VCaP (cell line): Measurements from ENCODE around the gene SSX2.
"Not testable (repeated sequence)": the region's sequence is repeated elsewhere in the genome, so short reads cannot be mapped to it uniquely, and the experiment has no call there.

ENCODE experiments used
- H3K27ac ChIP-seq: fragments of 450-650 bp; 2 replicates; pipeline ENCODE4 v1.5.1; 2017

SSX2 gene, protein sequence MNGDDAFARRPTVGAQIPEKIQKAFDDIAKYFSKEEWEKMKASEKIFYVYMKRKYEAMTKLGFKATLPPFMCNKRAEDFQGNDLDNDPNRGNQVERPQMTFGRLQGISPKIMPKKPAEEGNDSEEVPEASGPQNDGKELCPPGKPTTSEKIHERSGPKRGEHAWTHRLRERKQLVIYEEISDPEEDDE

DNA sequence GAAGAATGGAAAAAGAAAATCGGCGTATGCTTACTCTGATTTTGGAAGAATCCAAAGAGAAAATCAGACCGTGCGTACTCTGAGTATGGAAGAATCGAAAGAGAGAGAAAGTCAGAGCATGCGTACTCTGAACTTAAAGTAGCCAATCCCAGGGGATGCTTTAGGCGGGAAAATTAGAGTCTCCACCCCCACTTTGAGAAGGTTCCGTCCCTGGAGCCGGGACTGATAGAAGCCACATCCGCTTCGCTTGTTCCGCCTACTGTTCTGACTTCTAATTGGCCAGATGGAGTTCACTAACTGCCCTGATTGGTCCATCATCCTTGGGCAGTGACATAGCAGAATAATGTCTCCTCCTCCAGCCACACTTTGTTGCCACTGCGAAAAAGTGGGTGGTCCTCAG, at the start of gene SSX2:
Gene SSX2 (minus strand): TSS at position 101 of the 400 bp plus-strand sequence. CDS start 1,429 bp downstream, outside the sequence.
- H3K27ac ChIP-seq = not testable (repeated sequence)

DNA sequence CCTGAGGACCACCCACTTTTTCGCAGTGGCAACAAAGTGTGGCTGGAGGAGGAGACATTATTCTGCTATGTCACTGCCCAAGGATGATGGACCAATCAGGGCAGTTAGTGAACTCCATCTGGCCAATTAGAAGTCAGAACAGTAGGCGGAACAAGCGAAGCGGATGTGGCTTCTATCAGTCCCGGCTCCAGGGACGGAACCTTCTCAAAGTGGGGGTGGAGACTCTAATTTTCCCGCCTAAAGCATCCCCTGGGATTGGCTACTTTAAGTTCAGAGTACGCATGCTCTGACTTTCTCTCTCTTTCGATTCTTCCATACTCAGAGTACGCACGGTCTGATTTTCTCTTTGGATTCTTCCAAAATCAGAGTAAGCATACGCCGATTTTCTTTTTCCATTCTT, 44.0 kb upstream of the SSX2 start, which contains the start of gene SSX2B:
Gene SSX2B (plus strand): TSS at position 301 of the 400 bp plus-strand sequence. CDS start 1,429 bp downstream, outside the sequence.
- not testable (repeated sequence) for H3K27ac ChIP-seq

DNA sequence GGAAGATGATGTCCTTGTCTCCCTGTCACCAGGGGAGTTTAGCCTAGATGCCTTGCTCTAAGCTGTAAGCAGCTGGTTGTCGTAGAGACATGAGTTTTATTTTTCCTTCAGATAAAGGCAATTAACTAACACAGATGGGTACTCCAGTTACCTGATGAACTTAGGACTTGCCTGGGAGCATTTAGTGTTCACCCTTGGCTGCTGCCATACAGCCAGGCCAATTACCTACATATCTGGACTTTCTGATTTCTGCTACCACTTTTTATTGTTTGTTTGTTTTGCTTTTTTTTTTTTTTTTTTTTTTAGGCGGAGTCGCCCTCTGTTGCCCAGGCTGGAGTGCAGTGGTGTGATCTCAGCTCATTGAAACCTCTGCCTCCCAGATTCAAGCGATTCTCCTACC, 14.9 kb downstream of the SSX2 start:
- H3K27ac ChIP-seq = not testable (repeated sequence)

DNA sequence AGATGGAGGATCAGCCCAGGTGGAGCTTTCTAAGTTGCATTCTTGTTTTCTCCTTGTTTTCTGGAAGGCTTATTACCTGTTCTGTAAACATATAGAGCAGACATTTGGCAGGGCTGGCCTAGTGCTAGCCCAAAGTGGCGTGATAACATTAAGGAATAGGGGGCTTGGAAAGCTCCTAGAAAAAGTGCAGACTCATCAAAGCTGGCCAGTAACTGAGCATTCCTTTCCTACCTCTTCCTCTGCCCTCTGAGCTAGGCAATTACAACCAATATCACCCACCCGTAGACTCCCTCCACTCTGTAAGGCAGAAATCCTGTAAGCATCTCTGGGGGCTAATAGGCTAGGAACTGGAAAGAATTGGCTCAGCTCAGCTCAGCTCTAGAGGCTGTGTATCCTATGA, 44.8 kb downstream of the SSX2 start:
- H3K27ac ChIP-seq = not testable (repeated sequence)

DNA sequence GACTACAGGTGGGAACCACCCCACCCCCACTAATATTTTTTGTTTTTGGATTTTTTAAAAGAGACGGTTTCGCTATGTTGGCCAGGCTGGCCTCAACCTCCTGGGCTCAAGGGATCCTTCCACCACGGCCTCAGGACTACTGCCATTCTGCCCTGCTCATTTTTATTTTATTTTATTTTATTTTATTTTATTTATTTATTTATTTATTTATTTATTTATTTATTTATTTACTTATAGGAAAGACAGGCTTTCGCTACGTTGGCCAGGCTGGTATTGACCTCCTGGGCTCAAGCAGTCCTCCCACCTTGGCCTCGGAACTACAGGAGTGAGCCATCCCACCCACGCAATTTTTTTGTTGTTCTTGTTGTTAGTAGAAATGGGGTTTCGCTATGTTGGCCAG, 51.5 kb downstream of the SSX2 start:
- H3K27ac ChIP-seq = not testable (repeated sequence)

DNA sequence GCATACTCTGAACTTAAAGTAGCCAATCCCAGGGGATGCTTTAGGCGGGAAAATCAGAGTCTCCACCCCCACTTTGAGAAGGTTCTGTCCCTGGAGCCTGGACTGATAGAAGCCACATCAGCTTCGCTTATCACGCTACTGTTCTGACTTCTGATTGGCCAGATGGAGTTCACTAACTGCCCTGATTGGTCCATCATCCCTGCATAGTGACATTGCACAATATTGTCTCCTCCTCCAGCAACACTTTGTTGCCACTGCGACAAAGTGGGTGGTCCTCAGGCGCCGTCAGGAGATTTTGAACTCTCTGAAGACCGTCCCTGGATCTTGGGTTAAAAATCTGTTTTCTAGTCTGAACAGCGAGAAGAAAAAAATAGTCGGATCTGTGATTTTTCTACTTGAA, 52.2 kb downstream of the SSX2 start, which contains the start of gene SSX7:
Gene SSX7 (minus strand): TSS at position 101 of the 400 bp plus-strand sequence. CDS start 1,428 bp downstream, outside the sequence.
- not testable (repeated sequence) for H3K27ac ChIP-seq

DNA sequence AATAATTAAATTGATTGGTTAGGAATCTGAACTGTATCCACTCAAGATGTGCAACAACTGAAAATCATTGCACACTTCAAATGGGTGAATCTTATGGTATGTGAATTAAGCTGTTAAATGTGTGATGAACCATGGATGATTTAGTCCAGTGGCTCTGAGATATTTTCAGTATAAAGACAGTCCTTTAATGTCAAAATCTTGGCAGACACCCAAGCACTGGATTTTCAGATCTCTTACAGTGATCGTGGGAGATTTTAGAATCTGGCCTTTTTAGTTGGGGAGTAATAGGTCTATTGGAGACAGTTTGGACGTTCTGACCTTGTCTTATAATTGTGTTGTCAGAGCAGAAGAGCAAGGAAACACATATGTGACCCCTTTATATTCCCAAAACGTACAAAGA, 56.3 kb downstream of the SSX2 start:
- H3K27ac ChIP-seq = not testable (repeated sequence)

DNA sequence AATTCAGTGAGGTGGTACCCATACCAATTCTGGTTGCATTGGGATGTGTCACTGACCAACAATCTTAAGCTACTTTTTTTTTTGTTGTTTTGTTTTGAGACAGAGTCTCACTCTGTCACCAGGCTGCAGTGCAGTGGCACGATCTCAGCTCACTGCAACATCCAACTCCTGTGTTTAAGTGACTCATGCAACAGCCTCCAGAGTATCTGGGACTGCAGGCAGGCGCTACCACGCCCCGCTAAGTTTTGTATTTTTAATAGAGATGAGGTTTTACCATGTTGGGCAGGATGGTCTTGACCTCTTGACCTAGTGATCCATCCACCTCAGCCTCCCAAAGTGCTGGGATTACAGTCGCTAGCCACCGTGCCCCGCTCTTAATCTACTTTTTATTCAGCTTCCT, 58.0 kb downstream of the SSX2 start:
- H3K27ac ChIP-seq = not testable (repeated sequence)
